PC-3 (cell line): ENCODE data around the gene NUP160.

Experiments
- CTCF ChIP-seq: fragments of 300-600 bp; sonication (generic); conservative IDR thresholded peaks from 2 replicates; pipeline ENCODE4 v1.5.1; 2017; ENCODE audit warnings: antibody characterized with exemption, low read depth, mild to moderate bottlenecking, low read length
- EZH2 ChIP-seq: fragments of 300-600 bp; sonication (generic); IDR thresholded peaks from one replicate; pipeline ENCODE4 v1.6.1; 2017; ENCODE audit warnings: antibody characterized with exemption, mild to moderate bottlenecking, low read length; ENCODE audit not compliant: unreplicated experiment
- EZH2phosphoT487 ChIP-seq: fragments of 300-600 bp; sonication (generic); IDR thresholded peaks from 2 replicates; pipeline ENCODE4 v1.6.1; 2018; ENCODE audit warnings: mild to moderate bottlenecking, antibody characterized with exemption, low read length, borderline replicate concordance

- TF ChIP-seq CTCF: no peak
- TF ChIP-seq EZH2: no peak
- no peak for TF ChIP-seq EZH2phosphoT487
Measured at GRCh38 chr11:47886096-47886495, 37.9 kb upstream of the NUP160 start.
